NCI-H2029 (cell line): ENCODE measurements around the gene PCDHGB3.
"Not testable (repeated sequence)": the region's sequence is repeated elsewhere in the genome, so short reads cannot be mapped to it uniquely, and the experiment has no call there.

Source experiments
- DNase-seq: peaks from one replicate; lab custom pipeline; 2025; lab: John Stamatoyannopoulos, UW

The PCDHGB3 gene

DNA sequence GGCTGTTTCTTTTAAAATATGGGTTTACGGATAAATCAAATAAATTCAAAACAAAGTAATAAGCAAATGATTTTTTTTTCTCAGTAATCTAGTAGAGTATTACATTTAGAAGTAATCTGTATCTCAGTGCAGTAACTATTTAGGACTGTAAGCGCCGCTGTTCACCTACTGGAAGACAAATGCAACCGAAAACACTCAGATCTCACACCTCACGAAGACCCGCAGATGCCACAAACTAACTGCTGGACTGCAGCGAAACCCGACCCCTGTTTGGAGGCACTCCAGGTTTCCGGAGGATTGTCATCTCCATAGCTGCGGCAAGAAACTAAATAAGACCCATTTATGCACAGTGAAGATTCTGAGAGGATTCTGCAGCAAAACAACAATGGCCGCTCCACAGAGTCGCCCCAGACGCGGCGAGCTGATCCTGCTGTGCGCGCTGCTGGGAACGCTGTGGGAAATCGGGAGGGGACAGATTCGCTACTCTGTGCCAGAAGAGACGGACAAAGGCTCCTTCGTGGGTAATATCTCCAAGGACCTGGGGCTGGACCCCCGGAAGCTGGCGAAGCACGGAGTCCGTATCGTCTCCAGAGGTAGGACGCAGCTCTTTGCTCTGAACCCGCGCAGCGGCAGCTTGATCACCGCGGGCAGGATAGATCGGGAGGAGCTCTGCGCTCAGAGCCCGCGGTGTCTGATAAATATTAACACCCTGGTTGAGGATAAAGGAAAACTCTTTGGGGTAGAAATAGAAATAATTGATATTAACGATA is 22.6 kb downstream of the PCDHGB3 start, which contains the start of gene PCDHGA8:
PCDHGA8 (plus strand) TSS at position 205 of the 770 bp plus-strand sequence; CDS start at position 386, 181 bp downstream.
- DNase-seq, result no peak

DNA sequence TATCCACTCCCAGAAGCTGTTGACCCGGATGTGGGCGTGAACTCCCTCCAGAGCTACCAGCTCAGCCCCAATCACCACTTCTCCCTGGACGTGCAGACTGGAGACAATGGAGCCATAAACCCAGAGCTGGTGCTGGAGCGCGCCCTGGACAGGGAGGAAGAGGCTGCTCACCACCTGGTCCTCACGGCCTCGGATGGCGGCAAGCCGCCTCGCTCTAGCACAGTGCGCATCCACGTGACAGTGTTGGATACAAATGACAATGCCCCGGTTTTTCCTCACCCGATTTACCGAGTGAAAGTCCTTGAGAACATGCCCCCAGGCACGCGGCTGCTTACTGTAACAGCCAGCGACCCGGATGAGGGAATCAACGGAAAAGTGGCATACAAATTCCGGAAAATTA is 23.2 kb downstream of the PCDHGB3 start:
- DNase-seq, result no peak

- DNase-seq, result not testable (repeated sequence)
Measured at GRCh38 chr5:141394401-141395187, 24.6 kb downstream of the PCDHGB3 start.

GRCh38 chr5:141397756-141398551 is 27.9 kb downstream of the PCDHGB3 start, which contains the start of gene PCDHGB5:
Gene PCDHGB5 (plus strand): TSS chr5:141397947. CDS start chr5:141398128, 181 bp downstream.
- DNase-seq, result not testable (repeated sequence)

- no peak for DNase-seq
Measured at GRCh38 chr5:141398608-141399007, 28.6 kb downstream of the PCDHGB3 start.

GRCh38 chr5:141399555-141400258 is 29.7 kb downstream of the PCDHGB3 start:
- no peak for DNase-seq

DNA sequence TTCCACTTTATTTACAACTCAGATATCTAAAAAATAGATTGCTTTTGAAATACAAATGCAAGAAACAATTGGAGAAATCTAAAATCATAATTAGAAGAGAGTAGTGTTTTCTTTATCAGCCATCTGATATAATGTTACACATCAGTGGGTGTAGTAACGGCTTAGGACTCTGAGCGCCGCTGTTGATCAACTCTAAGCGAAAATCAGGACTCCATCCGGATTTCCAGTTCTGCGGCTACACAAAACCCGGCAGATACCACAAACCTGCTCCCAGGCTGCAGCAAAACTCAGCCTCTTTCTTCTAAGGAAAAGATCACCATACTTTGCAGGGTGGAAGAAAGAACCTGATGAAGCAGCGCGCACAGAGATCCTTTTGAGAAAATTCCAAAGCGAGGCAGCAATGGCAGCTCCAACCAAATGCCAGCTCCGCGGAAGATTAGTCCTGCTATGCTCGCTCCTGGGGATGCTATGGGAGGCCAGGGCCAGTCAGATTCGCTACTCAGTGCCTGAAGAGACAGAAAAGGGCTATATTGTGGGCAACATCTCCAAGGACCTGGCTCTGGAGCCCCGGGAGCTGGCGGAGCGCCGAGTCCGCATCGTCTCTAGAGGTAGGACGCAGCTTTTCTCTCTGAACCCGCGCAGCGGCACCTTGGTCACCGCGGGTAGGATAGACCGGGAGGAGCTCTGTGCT is 32.7 kb downstream of the PCDHGB3 start, which contains the start of gene PCDHGA9:
PCDHGA9 (plus strand) TSS at position 226 of the 691 bp plus-strand sequence; CDS start at position 401, 175 bp downstream.
- DNase-seq, result no peak

GRCh38 chr5:141403387-141403786 is 33.3 kb downstream of the PCDHGB3 start:
- no peak for DNase-seq

- DNase-seq, result not testable (repeated sequence)
Measured at GRCh38 chr5:141407790-141408505, 37.9 kb downstream of the PCDHGB3 start, which contains the start of gene PCDHGB6. Gene PCDHGB6 (plus strand): TSS chr5:141408021. CDS start chr5:141408203, 182 bp downstream.

DNA sequence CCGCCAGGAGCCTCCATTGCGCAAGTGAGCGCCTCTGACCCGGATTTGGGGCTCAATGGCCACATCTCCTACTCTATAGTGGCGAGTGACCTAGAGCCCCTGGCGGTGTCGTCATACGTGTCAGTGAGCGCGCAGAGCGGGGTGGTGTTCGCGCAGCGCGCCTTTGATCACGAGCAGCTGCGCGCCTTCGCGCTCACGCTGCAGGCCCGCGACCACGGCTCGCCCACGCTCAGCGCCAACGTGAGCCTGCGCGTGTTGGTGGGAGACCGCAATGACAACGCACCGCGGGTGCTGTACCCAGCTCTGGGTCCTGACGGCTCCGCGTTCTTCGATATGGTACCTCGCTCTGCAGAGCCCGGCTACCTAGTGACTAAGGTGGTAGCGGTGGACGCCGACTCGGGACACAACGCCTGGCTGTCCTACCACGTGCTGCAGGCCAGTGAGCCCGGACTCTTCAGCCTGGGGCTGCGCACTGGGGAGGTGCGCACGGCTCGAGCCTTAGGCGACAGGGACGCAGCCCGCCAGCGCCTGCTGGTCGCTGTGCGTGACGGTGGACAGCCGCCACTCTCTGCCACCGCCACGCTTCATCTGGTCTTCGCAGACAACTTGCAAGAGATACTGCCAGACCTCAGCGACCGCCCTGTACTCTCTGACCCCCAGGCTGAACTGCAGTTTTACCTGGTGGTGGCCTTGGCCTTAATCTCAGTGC is 39.7 kb downstream of the PCDHGB3 start:
- DNase-seq, result no peak

GRCh38 chr5:141411575-141411974 is 41.5 kb downstream of the PCDHGB3 start:
- no peak for DNase-seq

- no peak for DNase-seq
Measured at GRCh38 chr5:141412854-141413539, 43.0 kb downstream of the PCDHGB3 start, which contains the start of gene PCDHGA10. Gene PCDHGA10 (plus strand): TSS chr5:141412987. CDS start chr5:141413176, 189 bp downstream.

- no peak for DNase-seq
Measured at GRCh38 chr5:141413540-141414069, 43.6 kb downstream of the PCDHGB3 start.

DNA sequence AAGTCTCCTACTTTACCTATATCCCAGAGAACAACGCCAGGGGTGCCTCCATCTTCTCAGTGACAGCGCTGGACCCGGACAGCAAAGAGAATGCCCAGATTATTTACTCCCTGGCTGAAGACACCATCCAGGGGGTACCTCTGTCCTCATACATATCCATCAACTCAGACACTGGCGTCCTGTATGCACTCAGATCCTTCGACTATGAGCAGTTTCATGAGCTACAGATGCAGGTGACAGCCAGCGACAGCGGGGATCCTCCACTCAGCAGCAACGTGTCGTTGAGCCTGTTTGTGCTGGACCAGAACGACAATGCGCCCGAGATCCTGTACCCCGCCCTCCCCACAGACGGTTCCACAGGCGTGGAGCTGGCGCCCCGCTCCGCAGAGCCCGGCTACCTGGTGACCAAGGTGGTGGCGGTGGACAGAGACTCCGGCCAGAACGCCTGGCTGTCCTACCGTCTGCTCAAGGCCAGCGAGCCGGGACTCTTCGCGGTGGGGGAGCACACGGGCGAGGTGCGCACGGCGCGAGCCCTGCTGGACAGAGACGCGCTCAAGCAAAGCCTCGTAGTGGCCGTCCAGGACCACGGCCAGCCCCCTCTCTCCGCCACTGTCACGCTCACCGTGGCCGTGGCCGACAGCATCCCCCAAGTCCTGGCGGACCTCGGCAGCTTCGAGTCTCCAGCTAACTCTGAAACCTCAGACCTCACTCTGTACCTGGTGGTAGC is 44.7 kb downstream of the PCDHGB3 start:
- DNase-seq, result not testable (repeated sequence)

DNA sequence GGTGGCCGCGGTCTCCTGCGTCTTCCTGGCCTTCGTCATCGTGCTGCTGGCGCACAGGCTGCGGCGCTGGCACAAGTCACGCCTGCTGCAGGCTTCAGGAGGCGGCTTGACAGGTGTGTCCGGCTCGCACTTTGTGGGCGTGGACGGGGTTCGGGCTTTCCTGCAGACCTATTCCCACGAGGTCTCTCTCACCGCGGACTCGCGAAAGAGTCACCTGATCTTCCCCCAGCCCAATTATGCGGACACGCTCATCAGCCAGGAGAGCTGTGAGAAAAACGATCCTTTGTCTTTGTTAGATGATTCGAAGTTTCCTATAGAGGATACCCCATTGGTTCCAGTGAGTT is 45.2 kb downstream of the PCDHGB3 start:
- DNase-seq, result not testable (repeated sequence)

GRCh38 chr5:141417494-141418172 is 47.6 kb downstream of the PCDHGB3 start, which contains the start of gene PCDHGB7:
Gene PCDHGB7 (plus strand): TSS chr5:141417677. CDS start chr5:141417860, 183 bp downstream.
- DNase-seq, result not testable (repeated sequence)
